NB4 (cell line): ENCODE data around the gene TNS1.

Experiments
- MYC ChIP-seq: IDR thresholded peaks from 2 replicates; pipeline ENCODE4 v1.6.1; 2011; ENCODE audit warnings: low read depth, low read length
- POLR2A ChIP-seq: IDR thresholded peaks from 2 replicates; pipeline ENCODE4 v1.6.1; 2011; ENCODE audit warnings: mild to moderate bottlenecking; ENCODE audit not compliant: insufficient read length; ENCODE audit errors: extremely low read depth
- TF ChIP-seq, protein P1 (sequence below): IDR thresholded peaks from one replicate; pipeline ENCODE4 v1.5.1; 2012; ENCODE audit warnings: low read depth, low read length

DNA sequence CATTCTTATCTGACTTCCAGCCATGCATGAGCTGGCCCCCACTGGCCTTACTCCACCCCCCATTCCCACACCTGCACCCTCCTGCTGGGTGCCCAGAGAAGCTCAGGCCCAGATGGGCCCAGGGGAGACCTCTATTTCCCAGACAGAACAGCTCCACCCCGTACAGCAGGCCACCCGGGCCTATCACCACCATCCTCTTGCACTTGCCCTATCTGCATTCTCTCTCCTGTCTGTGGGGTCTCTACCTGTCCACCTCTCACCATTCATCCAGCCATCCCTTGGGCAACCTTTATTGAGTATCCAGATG is 25.3 kb upstream of the TNS1 start:
- TF ChIP-seq, protein P1, sequence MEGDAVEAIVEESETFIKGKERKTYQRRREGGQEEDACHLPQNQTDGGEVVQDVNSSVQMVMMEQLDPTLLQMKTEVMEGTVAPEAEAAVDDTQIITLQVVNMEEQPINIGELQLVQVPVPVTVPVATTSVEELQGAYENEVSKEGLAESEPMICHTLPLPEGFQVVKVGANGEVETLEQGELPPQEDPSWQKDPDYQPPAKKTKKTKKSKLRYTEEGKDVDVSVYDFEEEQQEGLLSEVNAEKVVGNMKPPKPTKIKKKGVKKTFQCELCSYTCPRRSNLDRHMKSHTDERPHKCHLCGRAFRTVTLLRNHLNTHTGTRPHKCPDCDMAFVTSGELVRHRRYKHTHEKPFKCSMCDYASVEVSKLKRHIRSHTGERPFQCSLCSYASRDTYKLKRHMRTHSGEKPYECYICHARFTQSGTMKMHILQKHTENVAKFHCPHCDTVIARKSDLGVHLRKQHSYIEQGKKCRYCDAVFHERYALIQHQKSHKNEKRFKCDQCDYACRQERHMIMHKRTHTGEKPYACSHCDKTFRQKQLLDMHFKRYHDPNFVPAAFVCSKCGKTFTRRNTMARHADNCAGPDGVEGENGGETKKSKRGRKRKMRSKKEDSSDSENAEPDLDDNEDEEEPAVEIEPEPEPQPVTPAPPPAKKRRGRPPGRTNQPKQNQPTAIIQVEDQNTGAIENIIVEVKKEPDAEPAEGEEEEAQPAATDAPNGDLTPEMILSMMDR, result no peak
- TF ChIP-seq MYC, result no peak
- TF ChIP-seq POLR2A, result no peak
